Right lobe of liver (tissue), 4 donors: ENCODE results near the gene PEAR1.

Experiments used
- POLR2A ChIP-seq: fragments of 450-650 bp; IDR thresholded peaks from one replicate; pipeline ENCODE4 v1.6.1; 2017; ENCODE audit warnings: antibody characterized with exemption, mild to moderate bottlenecking
- TF ChIP-seq, protein P1 (sequence below), 4 donors: fragments of 200-600 bp in 3 of 4; fragments of 450-650 bp in 1 of 4; IDR thresholded peaks; one replicate each; pipeline versions ENCODE4 v1.5.1 to v1.8.0; 2016 to 2022; ENCODE audit warnings: antibody characterized with exemption in 4 of 4, mild to moderate bottlenecking in 2 of 4
- donor health status: DM: no; HTN: no; CAD: no.
- donor health status: DM: no; HTN: no; CAD: no.
- donor health status: DM: no; HTN: yes; CAD: no.

- TF ChIP-seq, protein P1, sequence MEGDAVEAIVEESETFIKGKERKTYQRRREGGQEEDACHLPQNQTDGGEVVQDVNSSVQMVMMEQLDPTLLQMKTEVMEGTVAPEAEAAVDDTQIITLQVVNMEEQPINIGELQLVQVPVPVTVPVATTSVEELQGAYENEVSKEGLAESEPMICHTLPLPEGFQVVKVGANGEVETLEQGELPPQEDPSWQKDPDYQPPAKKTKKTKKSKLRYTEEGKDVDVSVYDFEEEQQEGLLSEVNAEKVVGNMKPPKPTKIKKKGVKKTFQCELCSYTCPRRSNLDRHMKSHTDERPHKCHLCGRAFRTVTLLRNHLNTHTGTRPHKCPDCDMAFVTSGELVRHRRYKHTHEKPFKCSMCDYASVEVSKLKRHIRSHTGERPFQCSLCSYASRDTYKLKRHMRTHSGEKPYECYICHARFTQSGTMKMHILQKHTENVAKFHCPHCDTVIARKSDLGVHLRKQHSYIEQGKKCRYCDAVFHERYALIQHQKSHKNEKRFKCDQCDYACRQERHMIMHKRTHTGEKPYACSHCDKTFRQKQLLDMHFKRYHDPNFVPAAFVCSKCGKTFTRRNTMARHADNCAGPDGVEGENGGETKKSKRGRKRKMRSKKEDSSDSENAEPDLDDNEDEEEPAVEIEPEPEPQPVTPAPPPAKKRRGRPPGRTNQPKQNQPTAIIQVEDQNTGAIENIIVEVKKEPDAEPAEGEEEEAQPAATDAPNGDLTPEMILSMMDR (IDR thresholded peaks at IDR 0.05), result no peak
- no peak for TF ChIP-seq POLR2A
Measured at GRCh38 chr1:156926175-156926574, 32.7 kb downstream of the PEAR1 start.
